Measurements from ENCODE around the gene MRPS27.

Gene MRPS27

DNA sequence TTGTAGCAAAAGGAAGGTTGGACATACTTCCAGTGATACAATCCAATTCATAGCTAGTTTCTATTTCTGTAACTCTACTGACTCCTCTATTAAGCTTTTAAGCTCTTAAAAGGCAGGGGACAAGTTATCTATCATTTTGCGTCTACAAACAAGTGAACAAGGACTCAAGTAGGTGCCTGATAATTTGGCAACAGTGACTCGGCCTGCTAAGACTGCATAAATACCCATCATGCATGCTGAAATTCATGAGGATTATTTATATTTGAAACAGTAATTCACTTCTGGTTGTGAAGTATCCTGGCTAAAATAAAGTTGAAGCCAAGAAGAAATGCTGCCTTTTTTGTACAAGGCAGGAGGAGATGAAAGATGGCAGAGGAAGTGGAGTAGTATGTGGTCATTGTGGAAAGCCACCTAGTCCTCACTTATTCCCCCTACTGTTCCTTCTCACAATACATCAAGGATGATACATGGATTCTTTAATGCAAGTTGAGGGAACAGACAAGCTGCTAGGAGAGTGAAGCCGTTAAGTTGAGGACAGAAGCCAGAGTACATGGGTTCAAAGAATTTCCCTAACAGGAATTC, 74.0 kb downstream of the MRPS27 start:
- H3K36me3 ChIP-seq (ENCODE audit: control insufficient read depth, insufficient read depth, low read length), result no peaks in the 10 kb centered on the region
- no peaks in the 10 kb centered on the region for H3K27me3 ChIP-seq (ENCODE audit: control insufficient read depth, insufficient read depth, low read length)
- no peaks in the 10 kb centered on the region for H3K9me3 ChIP-seq (ENCODE audit: control insufficient read depth, insufficient read depth, low read length)
- H3K4me1 ChIP-seq (ENCODE audit: control insufficient read depth, insufficient read depth, low read length), result peaks cover 8% of the 10 kb centered on the region; the same call in 1 of the 2 replicates
- DNase-seq (ENCODE audit: low read depth, low spot score), result no peak
- H3K27ac ChIP-seq (ENCODE audit: low read length), result no peak overlapping the region
- WGBS (ENCODE audit: insufficient coverage, insufficient read length), result no CpG with 5 or more reads among the region's 3 CpGs
- no peak overlapping the region for H3K4me3 ChIP-seq (ENCODE audit: low read length)

DNA sequence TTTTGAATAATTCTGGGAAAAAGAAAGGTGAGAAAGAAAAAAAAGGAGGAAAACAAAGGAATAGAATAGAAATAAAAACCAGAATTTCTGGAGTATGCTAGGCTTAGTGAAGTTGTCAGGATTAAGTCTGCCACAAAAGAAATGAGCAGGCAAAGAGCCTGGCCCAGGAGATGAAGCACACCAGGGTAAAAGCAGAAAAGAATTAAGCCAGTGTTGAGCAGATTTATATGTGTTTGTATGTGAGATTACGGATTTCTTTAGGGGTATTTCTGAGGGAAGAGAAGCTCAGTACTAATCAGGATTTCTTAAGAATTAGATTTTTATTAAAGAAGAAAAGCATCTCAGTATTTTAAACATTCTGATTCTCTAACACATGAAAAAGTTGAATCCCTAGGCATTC, 74.5 kb downstream of the MRPS27 start:
- no peak overlapping the region for H3K4me3 ChIP-seq (ENCODE audit: low read length)
- DNase-seq (ENCODE audit: low read depth, low spot score), result no peak
- no peaks in the 10 kb centered on the region for H3K36me3 ChIP-seq (ENCODE audit: control insufficient read depth, insufficient read depth, low read length)
- no peaks in the 10 kb centered on the region for H3K9me3 ChIP-seq (ENCODE audit: control insufficient read depth, insufficient read depth, low read length)
- 100% methylated on average over 1 of the region's 1 CpG for WGBS (ENCODE audit: insufficient coverage, insufficient read length)
- no peak overlapping the region for H3K27ac ChIP-seq (ENCODE audit: low read length)
- peaks cover 8% of the 10 kb centered on the region; the same call in 1 of the 2 replicates for H3K4me1 ChIP-seq (ENCODE audit: control insufficient read depth, insufficient read depth, low read length)
- no peaks in the 10 kb centered on the region for H3K27me3 ChIP-seq (ENCODE audit: control insufficient read depth, insufficient read depth, low read length)

DNA sequence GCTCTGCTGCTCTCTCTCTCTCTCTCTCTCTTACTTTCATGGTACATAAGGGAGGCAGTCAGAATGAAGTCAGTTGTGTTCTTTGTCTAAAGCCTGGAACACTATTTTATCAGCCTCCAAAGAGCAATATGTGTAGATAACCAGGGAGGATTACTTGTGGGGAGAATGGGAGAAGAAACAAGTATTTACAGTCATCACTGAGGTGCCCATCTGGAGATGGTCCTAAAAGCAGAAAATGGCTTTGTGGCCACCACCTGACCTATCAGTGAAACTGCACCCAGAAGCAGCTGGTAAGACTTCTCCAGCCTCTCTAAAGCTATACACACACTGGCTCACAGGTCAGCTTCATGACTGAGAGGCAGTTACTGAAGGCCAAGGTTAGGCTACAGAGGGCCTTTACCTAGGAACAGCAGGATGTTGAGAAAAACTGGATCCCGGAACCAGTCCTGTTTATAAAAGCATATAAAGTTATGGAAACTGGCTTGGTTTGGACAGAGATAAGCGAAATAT, 75.1 kb downstream of the MRPS27 start:
- WGBS (ENCODE audit: insufficient coverage, insufficient read length), result 100% methylated on average over 1 of the region's 2 CpGs
- H3K4me1 ChIP-seq (ENCODE audit: control insufficient read depth, insufficient read depth, low read length), result peaks cover 8% of the 10 kb centered on the region; the same call in 1 of the 2 replicates
- no peak overlapping the region for H3K27ac ChIP-seq (ENCODE audit: low read length)
- H3K4me3 ChIP-seq (ENCODE audit: low read length), result no peak overlapping the region
- H3K36me3 ChIP-seq (ENCODE audit: control insufficient read depth, insufficient read depth, low read length), result no peaks in the 10 kb centered on the region
- H3K9me3 ChIP-seq (ENCODE audit: control insufficient read depth, insufficient read depth, low read length), result no peaks in the 10 kb centered on the region
- no peaks in the 10 kb centered on the region for H3K27me3 ChIP-seq (ENCODE audit: control insufficient read depth, insufficient read depth, low read length)
- no peak for DNase-seq (ENCODE audit: low read depth, low spot score)

DNA sequence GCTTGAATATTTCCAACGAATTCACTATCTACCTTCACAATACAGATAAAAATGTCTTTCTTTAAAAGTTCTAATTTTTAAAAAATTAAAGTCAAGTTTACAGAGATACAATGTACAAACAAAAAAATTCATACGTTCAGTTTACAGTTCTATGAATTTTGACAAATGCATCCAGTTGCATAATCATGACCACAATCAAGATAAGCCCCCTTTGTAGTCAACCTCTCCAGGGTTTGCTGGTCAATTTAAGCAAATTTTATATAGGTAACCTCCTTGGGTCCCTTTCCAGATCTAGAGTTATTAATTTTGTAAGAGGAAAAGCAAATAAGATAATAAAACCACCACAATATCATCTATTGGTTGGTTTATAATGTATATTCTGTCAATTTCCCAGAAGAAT, 76.3 kb downstream of the MRPS27 start:
- no peak overlapping the region for H3K27ac ChIP-seq (ENCODE audit: low read length)
- no peak overlapping the region for H3K4me3 ChIP-seq (ENCODE audit: low read length)
- 100% methylated on average over 1 of the region's 2 CpGs for WGBS (ENCODE audit: insufficient coverage, insufficient read length)
- no peaks in the 10 kb centered on the region for H3K27me3 ChIP-seq (ENCODE audit: control insufficient read depth, insufficient read depth, low read length)
- H3K36me3 ChIP-seq (ENCODE audit: control insufficient read depth, insufficient read depth, low read length), result no peaks in the 10 kb centered on the region
- peaks cover 7% of the 10 kb centered on the region; the same call in 1 of the 2 replicates for H3K4me1 ChIP-seq (ENCODE audit: control insufficient read depth, insufficient read depth, low read length)
- no peak for DNase-seq (ENCODE audit: low read depth, low spot score)
- H3K9me3 ChIP-seq (ENCODE audit: control insufficient read depth, insufficient read depth, low read length), result no peaks in the 10 kb centered on the region

DNA sequence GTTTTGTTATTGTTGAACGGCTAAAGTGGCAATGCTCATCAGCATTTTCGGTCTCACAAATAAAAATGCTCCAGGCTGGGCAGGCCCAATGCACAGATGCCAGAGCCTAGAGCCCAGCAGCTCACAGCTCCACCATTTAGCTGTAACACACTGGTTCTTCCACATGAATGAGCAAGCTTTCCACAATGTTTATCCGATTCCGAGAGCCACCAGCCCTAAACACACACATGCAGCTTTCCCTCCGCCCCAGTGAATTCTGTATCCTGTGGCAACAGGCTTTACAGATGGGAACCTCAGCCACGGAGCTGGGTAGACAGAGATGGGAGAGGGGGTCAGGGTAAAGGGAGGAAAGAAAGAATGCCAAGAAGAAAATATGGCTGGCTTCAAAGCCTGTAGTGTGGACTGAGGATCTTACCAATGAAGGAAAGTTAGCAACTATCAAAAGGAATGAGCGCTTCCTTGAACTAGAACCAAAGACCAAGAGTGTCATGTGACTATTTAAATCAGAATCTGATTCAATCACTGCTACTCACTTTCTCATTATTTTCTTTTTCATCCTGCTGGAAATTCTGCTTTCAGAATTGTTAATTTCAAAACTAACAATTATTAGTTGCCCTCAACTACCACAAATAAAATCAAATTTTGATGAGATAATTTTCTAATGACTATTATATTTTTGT, 77.1 kb downstream of the MRPS27 start:
- no peaks in the 10 kb centered on the region for H3K27me3 ChIP-seq (ENCODE audit: control insufficient read depth, insufficient read depth, low read length)
- peaks cover 6% of the 10 kb centered on the region; the same call in 1 of the 2 replicates for H3K4me1 ChIP-seq (ENCODE audit: control insufficient read depth, insufficient read depth, low read length)

DNA sequence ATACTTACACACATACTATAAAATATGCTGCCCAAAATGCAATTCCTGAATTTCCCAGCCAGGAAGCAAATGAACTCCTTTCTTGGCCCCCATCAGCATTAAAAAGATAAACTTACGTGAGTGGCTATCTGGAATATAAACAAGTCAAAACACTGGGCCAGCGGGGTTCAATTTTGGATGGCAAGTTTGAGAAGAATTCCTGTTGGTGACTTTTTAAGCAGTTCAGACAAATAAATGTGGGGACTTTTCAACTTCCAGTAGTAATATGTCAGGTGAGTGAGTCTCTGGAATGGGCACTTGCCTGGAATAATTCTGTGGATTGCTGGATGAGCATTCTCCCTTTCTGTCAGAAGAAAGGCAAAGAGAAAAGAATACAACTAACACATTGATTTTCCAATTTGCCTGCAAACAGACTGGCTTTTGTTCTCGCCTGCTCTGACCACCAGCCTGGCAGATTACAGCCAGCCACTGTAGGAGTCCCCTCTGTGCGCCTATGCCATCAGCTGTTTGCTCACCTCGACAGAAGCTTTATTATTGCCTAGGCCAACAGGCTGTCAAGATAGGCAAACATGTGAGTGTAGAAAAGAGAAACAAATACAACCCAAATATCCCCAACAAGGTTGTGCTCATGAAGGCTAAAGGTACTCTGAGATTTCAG, 78.6 kb downstream of the MRPS27 start:
- Histone ChIP-seq H3K27me3 (ENCODE audit: control insufficient read depth, insufficient read depth, low read length) (no peaks in the 10 kb centered on the region), H3K4me1 (ENCODE audit: control insufficient read depth, insufficient read depth, low read length) (peaks cover 7% of the 10 kb centered on the region; the same call in 1 of the 2 replicates), H3K27ac (ENCODE audit: low read length) (no peak overlapping the region), H3K4me3 (ENCODE audit: low read length) (no peak overlapping the region), H3K9me3 (ENCODE audit: control insufficient read depth, insufficient read depth, low read length) (no peaks in the 10 kb centered on the region), H3K36me3 (ENCODE audit: control insufficient read depth, insufficient read depth, low read length) (no peaks in the 10 kb centered on the region)
- DNase-seq (ENCODE audit: low read depth, low spot score), result no peak
- WGBS (ENCODE audit: insufficient coverage, insufficient read length), result no CpG with 5 or more reads among the region's 5 CpGs

More for the DNA sequence above, 77.1 kb downstream of the MRPS27 start:
- Histone ChIP-seq H3K27ac (ENCODE audit: low read length) (no peak overlapping the region), H3K36me3 (ENCODE audit: control insufficient read depth, insufficient read depth, low read length) (no peaks in the 10 kb centered on the region), H3K9me3 (ENCODE audit: control insufficient read depth, insufficient read depth, low read length) (no peaks in the 10 kb centered on the region), H3K4me3 (ENCODE audit: low read length) (no peak overlapping the region)
- DNase-seq (ENCODE audit: low read depth, low spot score), result no peak
- no CpG with 5 or more reads among the region's 7 CpGs for WGBS (ENCODE audit: insufficient coverage, insufficient read length)

DNA sequence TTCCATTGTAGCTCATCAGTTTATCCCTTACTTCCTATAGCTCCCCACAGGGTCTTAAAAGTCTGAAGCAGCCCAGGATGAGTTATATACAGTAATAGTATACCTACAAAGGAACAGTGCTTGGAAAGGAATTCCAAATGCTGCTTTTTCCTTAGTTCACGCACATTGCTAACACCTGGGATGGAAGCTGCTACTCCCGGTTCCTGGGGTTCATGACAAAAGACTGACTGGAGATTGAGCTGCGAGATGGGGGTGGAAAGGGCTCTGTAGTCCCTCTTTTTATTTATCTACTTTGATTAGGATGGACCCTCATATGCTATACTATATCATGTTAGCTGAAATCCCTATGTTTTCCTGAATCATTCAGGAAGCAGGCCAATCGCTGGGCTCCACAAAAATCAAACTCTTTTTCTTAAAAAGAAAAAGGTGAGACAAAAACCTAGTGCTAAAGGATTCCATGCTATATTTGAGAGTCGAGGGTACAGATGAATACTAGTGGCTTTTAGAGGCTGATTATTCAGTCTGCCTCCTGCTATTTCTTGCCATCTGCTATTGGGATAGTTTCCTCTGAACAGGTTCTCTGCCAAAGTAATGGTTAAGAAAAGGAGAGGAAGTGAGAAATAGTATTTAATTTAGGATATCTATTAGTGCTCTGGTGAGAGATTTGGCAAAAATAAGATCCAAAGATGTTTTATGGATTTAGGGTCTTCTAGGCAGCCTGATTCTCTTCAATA, 81.2 kb downstream of the MRPS27 start:
- no peak overlapping the region for H3K4me3 ChIP-seq (ENCODE audit: low read length)
- peak; percentile 52 for DNase-seq (ENCODE audit: low read depth, low spot score)
- no peaks in the 10 kb centered on the region for H3K27me3 ChIP-seq (ENCODE audit: control insufficient read depth, insufficient read depth, low read length)
- no peaks in the 10 kb centered on the region for H3K9me3 ChIP-seq (ENCODE audit: control insufficient read depth, insufficient read depth, low read length)
- no peak overlapping the region for H3K27ac ChIP-seq (ENCODE audit: low read length)
- no CpG with 5 or more reads among the region's 5 CpGs for WGBS (ENCODE audit: insufficient coverage, insufficient read length)
- H3K4me1 ChIP-seq (ENCODE audit: control insufficient read depth, insufficient read depth, low read length), result peaks cover 8% of the 10 kb centered on the region; the same call in 1 of the 2 replicates
- no peaks in the 10 kb centered on the region for H3K36me3 ChIP-seq (ENCODE audit: control insufficient read depth, insufficient read depth, low read length)

DNA sequence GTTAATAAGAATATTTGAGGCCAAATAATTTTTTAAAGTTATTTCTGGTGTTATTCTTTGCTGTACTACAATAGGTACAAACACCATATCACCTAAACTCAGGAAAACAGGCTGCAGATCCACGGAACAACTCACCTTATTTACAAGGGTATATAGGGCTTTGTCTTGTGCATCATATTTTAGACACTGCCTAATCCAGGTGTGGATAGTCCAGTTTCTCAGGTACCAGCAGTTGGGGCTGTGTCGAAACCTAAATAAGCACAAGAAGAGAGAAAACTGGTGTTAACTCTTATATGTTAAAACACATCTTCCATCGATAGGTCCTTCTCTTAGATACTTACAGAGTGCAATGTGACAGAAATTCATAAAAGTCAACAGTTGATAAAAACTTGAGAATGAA, 82.2 kb downstream of the MRPS27 start:
- Histone ChIP-seq H3K27me3 (ENCODE audit: control insufficient read depth, insufficient read depth, low read length) (no peaks in the 10 kb centered on the region), H3K9me3 (ENCODE audit: control insufficient read depth, insufficient read depth, low read length) (no peaks in the 10 kb centered on the region), H3K4me1 (ENCODE audit: control insufficient read depth, insufficient read depth, low read length) (peaks cover 8% of the 10 kb centered on the region; the same call in 1 of the 2 replicates), H3K27ac (ENCODE audit: low read length) (no peak overlapping the region), H3K4me3 (ENCODE audit: low read length) (no peak overlapping the region), H3K36me3 (ENCODE audit: control insufficient read depth, insufficient read depth, low read length) (no peaks in the 10 kb centered on the region)
- DNase-seq (ENCODE audit: low read depth, low spot score), result no peak
- no CpG with 5 or more reads among the region's 3 CpGs for WGBS (ENCODE audit: insufficient coverage, insufficient read length)

DNA sequence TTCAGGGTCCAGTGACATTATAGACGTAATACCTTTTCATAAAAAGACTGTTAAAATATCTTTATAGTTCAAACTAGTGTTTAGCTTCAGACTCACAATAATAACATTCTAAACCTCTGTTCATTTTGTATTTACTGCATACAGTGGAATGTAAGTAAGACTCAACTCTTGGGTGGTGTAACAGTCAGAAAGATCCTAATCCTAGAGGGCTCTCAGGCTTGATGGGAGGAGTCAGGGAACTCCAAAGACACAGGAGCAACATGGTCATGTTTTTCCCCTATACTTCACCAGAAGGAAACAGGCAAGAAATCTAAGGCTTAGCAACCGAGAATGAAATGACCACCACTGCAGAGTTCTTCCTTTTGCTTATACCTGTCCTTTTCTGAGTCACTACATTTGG, 82.6 kb downstream of the MRPS27 start:
- H3K27ac ChIP-seq (ENCODE audit: low read length), result no peak overlapping the region
- no peaks in the 10 kb centered on the region for H3K9me3 ChIP-seq (ENCODE audit: control insufficient read depth, insufficient read depth, low read length)
- no peak for DNase-seq (ENCODE audit: low read depth, low spot score)
- H3K4me3 ChIP-seq (ENCODE audit: low read length), result no peak overlapping the region
- peaks cover 6% of the 10 kb centered on the region; the same call in 1 of the 2 replicates for H3K4me1 ChIP-seq (ENCODE audit: control insufficient read depth, insufficient read depth, low read length)
- WGBS (ENCODE audit: insufficient coverage, insufficient read length), result no CpG with 5 or more reads among the region's 2 CpGs
- no peaks in the 10 kb centered on the region for H3K27me3 ChIP-seq (ENCODE audit: control insufficient read depth, insufficient read depth, low read length)
- no peaks in the 10 kb centered on the region for H3K36me3 ChIP-seq (ENCODE audit: control insufficient read depth, insufficient read depth, low read length)

DNA sequence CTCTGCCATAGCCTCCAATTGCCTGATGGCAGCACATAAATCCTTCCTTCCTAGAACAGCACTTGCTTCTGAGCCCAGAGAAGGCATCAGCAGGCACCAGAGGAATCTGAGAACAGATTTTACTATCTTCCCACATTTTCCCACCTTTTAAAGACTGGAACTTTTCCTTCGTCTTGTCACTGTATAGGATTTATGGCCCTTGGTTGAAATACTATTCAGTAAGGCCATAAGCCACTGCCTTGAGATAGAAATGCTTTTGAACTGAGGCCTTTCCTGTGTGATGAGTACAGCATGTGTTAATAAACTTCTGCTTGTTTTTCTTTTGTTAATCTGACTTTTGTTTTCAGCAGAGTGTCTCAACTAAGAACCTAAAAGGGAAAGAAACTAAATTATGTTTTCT, 84.3 kb downstream of the MRPS27 start:
- Histone ChIP-seq H3K4me1 (ENCODE audit: control insufficient read depth, insufficient read depth, low read length) (peaks cover 3% of the 10 kb centered on the region; the same call in 1 of the 2 replicates), H3K27me3 (ENCODE audit: control insufficient read depth, insufficient read depth, low read length) (no peaks in the 10 kb centered on the region), H3K9me3 (ENCODE audit: control insufficient read depth, insufficient read depth, low read length) (no peaks in the 10 kb centered on the region), H3K36me3 (ENCODE audit: control insufficient read depth, insufficient read depth, low read length) (no peaks in the 10 kb centered on the region; the same call in 1 of the 2 replicates), H3K27ac (ENCODE audit: low read length) (no peak overlapping the region), H3K4me3 (ENCODE audit: low read length) (no peak overlapping the region)
- no peak for DNase-seq (ENCODE audit: low read depth, low spot score)
- no CpG with 5 or more reads among the region's 1 CpG for WGBS (ENCODE audit: insufficient coverage, insufficient read length)
